RWPE1 (cell line): ENCODE measurements around the gene GPR6.

Experiments
- CTCF ChIA-PET: fragments of 350-600 bp; sonication (Branson Sonifier 250); formaldehyde crosslinking; extraction: SDS; loops from one replicate; lab custom pipeline; 2021; lab: Yijun Ruan, JAX
- POLR2A ChIA-PET: fragments of 400-600 bp; formaldehyde crosslinking; extraction: SDS; loops from one replicate; lab custom pipeline; 2020; ENCODE audit warnings: antibody characterized with exemption; ENCODE audit not compliant: low non-redundant PET; lab: Yijun Ruan, JAX
- DNase-seq: peaks from one replicate; pipeline ENCODE4 v3.0.0; 2012; ENCODE audit warnings: low spot score
- H3K27ac ChIP-seq: fragments of 450-650 bp; 2 replicates; pipeline ENCODE4 v1.5.1; 2017
- TF ChIP-seq, protein P1 (sequence below): fragments of 450-650 bp; conservative IDR thresholded peaks from 2 replicates; pipeline ENCODE4 v1.5.1; 2017; ENCODE audit warnings: low read depth, mild to moderate bottlenecking

Gene GPR6

DNA sequence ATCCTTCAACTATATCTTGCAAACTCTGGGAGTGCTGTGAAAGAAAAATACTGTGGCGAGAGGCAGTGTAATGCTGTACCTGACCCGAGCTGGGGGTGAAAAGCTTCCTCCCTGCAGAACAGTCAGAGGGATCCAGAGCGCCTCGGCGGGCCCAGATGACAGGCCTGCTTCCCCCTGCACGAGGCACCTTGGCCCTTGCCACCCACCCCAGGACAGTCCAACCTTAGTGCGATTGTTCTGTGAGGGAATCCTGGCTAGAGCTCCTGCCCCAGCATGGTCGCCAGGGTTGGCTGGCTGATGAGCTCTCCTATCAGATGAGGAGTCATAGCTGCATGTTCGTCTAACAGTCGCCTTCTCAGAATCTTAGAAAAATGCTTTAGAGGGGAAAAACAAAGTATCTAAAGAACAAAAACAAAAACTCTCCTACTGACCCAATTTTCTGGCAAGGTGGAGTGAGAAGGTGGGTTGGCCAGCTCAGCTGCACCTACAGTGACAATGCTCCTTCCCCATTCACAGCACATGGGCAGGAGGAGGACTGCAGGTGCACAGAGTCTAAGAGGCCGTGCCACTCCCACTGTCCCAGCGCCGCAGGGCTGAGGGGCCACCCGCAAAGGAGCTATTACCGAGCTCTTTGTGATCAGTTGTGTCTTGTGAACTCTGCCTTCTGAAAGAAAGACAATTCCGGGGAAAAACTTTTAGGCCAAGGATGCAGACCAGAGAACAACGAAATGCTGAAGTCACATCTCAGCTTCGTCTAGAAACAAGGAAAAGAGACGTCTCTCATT, 28.6 kb upstream of the GPR6 start:
- no peak for DNase-seq
- ChIA-PET POLR2A (no interaction called here), CTCF (no interaction called here)
- TF ChIP-seq, protein P1, sequence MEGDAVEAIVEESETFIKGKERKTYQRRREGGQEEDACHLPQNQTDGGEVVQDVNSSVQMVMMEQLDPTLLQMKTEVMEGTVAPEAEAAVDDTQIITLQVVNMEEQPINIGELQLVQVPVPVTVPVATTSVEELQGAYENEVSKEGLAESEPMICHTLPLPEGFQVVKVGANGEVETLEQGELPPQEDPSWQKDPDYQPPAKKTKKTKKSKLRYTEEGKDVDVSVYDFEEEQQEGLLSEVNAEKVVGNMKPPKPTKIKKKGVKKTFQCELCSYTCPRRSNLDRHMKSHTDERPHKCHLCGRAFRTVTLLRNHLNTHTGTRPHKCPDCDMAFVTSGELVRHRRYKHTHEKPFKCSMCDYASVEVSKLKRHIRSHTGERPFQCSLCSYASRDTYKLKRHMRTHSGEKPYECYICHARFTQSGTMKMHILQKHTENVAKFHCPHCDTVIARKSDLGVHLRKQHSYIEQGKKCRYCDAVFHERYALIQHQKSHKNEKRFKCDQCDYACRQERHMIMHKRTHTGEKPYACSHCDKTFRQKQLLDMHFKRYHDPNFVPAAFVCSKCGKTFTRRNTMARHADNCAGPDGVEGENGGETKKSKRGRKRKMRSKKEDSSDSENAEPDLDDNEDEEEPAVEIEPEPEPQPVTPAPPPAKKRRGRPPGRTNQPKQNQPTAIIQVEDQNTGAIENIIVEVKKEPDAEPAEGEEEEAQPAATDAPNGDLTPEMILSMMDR = no peak
- H3K27ac ChIP-seq = no peak overlapping the region

DNA sequence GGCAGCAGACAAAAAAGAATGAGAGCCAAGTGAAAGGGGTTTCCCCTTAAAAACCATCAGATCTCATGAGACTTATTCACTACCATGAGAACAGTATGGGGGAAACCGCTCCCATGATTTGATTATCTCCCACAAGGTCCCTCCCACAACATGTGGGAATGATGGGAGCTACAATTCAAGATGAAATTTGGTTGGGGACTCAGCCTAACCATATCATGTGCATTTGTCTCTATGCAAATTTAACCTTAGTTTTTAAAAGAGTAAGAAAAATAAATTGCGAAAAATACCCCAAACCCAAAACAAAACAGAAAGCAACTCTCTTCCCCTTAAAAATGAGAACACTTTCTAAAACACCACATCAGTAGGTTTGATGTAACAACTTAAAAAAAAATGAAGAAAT, 22.6 kb upstream of the GPR6 start:
- POLR2A ChIA-PET = no interaction called here
- CTCF ChIA-PET = no interaction called here
- TF ChIP-seq, protein P1 = no peak
- no peak for DNase-seq
- no peak overlapping the region for H3K27ac ChIP-seq

DNA sequence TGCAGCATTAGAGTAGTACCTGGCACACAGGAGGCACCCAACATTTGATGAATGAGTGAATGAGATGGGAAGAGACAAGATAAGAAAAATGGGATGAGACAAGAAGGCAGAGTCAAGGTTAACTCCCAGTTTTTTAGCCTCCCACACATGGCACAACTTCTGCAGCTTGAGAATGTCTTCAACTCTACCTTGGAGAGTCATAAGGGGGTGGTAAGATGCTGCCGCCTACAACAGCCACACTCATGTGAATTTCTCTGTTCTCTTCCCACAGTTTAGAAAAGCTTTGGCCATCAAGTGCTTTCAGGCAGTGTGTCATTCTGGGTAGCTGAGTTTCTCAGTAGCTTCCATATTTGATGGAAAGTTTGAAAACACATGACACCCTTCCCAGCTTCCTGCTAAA, 19.5 kb upstream of the GPR6 start:
- CTCF ChIA-PET = no interaction called here
- TF ChIP-seq, protein P1 = no peak

DNA sequence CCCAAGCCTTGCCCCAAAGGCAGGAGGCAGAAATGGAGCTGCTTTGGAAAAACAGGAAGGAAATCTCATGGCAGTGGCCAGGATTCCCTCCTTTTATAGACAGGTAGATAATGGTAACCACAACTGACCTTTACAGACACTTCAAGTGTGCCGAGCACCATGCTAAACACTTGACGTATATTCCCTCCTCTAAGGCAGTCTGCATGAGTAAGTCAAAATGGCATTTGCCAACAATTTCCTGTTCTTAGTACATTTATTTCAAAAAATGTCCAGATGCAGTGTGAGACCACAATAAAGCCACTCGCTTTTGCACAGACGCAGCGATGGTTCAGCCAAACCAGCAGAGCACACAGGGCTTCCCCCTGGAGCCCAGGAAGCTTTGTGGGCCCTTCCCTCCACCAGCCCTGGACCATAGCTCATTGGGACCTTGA, 16.5 kb upstream of the GPR6 start:
- ChIA-PET POLR2A (no interaction called here), CTCF (no interaction called here)
- TF ChIP-seq, protein P1 = no peak
- DNase-seq = peak; percentile 53
- H3K27ac ChIP-seq = no peak overlapping the region; the same call in 1 of the 2 replicates

More for the DNA sequence above, 19.5 kb upstream of the GPR6 start:
- POLR2A ChIA-PET = no interaction called here
- DNase-seq = no peak
- H3K27ac ChIP-seq = no peak overlapping the region

DNA sequence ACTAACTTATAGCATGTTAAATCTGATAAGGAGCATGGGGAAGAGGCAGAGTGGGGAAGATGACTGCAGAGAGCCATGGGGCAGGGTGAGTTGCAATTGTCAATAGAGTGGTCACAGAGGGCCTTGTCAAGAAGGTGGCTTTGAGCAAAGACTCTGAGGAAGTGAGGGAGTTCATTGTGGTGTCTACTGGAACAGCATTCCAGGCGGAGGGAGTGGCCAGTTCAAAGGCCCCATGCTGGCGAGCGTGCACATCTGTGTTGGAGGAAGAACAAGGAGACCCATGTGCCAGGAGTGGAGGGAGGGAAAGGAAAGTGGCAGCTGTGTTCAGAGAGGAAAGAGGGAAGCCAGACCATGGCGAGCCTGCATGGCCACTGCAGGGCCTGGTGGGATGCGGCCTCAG, 15.8 kb upstream of the GPR6 start:
- H3K27ac ChIP-seq = no peak overlapping the region
- TF ChIP-seq, protein P1 = no peak
- no peak for DNase-seq
- ChIA-PET CTCF (interaction anchor here (0.5 kb wide), 1 partner anchor 349 kb away, joined by 3 read pairs; no protein-coding TSS in a partner anchor), POLR2A (no interaction called here)

DNA sequence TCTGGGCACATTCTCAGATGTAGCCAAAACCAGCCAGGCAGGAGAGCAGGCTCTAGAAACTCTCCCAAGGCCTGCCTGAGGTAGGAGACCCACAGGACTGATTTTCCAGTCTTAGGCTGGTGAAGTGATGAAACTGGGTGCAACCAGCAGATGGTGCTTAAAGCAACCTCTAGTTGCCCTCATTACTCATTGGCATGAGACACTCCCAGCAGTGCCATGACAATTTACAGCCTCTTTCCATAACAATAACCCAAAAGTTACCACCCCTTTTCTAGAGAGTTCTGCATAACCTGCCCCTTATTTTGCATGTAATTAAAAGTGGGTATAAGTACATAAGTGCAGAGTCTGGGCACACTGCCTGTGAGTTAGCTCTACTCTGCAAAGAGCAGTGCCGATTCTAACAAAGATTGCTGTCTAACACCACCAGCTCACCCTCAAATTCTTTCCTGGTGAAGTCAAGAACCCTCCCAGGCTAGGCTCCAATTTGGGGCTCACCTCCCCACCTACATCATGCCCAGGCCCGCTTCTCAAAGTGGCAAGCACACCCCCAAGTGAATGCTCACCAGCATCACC, 14.4 kb upstream of the GPR6 start:
- DNase-seq = no peak
- ChIA-PET CTCF (no interaction called here), POLR2A (no interaction called here)
- no peak overlapping the region for H3K27ac ChIP-seq
- TF ChIP-seq, protein P1 = no peak
